ENCODE measurements around the gene RAD18.

GRCh38 chr3:8882642-8883041 is 80.6 kb downstream of the RAD18 start:
- TF ChIP-seq TAF1 (IDR thresholded peaks at IDR 0.05; ENCODE audit: borderline replicate concordance, low read depth, low read length), result no peak
- no peak for TF ChIP-seq POLR2AphosphoS5 (IDR thresholded peaks at IDR 0.05; ENCODE audit: low read depth, low read length)
